HL-60 (cell line): ENCODE results near the gene DDAH2.

Experiments used
- CTCF ChIP-seq: IDR thresholded peaks from one replicate; pipeline ENCODE4 v1.5.1; 2011; ENCODE audit warnings: low read length, control low read depth, inconsistent platforms; ENCODE audit not compliant: insufficient read depth
- REST ChIP-seq: IDR thresholded peaks from 2 replicates; pipeline ENCODE4 v1.6.1; 2012; ENCODE audit warnings: low read depth; ENCODE audit not compliant: insufficient replicate concordance

- TF ChIP-seq CTCF = no peak
- TF ChIP-seq REST = no peak
Measured at GRCh38 chr6:31722173-31722572, 6.9 kb downstream of the DDAH2 start.
